Measurements from ENCODE around the gene HIVEP2. TPM values are rescaled to one million over a fixed set of nuclear protein-coding genes. Genes with fewer than 3 reads are reported as not detected.

Gene HIVEP2
- total RNA-seq, 1 experiment from 2014 or later: 4.2 TPM

GRCh38 chr6:142771162-142771561 lies 173.8 kb downstream of the HIVEP2 start:
- Histone ChIP-seq H2BK20ac (ENCODE audit: low read depth, low read length, poor library complexity, severe bottlenecking) (no peak overlapping the region), H3K14ac (ENCODE audit: insufficient read depth, low read length) (no peak overlapping the region), H3K18ac (ENCODE audit: insufficient read length, low read depth, low read length) (no peak overlapping the region), H3K9me3 (ENCODE audit: control insufficient read depth, low read depth, low read length) (no peaks in the 10 kb centered on the region), H3K79me1 (ENCODE audit: insufficient read depth, low read depth, low read length, poor library complexity, severe bottlenecking) (no peaks in the 10 kb centered on the region), H3K4me2 (ENCODE audit: insufficient read depth, insufficient read length, low read length) (no peak overlapping the region), H3K23me2 (ENCODE audit: insufficient read length, low read depth, low read length, poor library complexity, severe bottlenecking) (no peaks in the 10 kb centered on the region), H3K23ac (ENCODE audit: insufficient read length, low read depth, low read length) (no peak overlapping the region), H3K27me3 (ENCODE audit: insufficient read depth, low read length) (no peaks in the 10 kb centered on the region), H4K8ac (replicated peaks; ENCODE audit: insufficient read length, low read depth, low read length) (no peak overlapping the region), H3K4ac (ENCODE audit: low read depth, low read length) (no peak overlapping the region), H2AFZ (ENCODE audit: low read length) (no peak overlapping the region), H2BK5ac (ENCODE audit: insufficient read length, low read length) (no peak overlapping the region), H2BK120ac (ENCODE audit: low read depth, low read length, poor library complexity, severe bottlenecking) (no peak overlapping the region), H3K4me1 (ENCODE audit: insufficient read depth, low read length) (no peaks in the 10 kb centered on the region), H4K5ac (ENCODE audit: insufficient read length, low read depth, low read length) (no peak overlapping the region), H3T11ph (ENCODE audit: low read length) (no peak overlapping the region), H3K9ac (ENCODE audit: extremely low read depth, insufficient read length, low read length) (no peak overlapping the region), H4K20me1 (ENCODE audit: control insufficient read depth, insufficient read depth, insufficient read length) (no peaks in the 10 kb centered on the region), H2AK5ac (ENCODE audit: insufficient read length, low read length) (no peak overlapping the region), H4K91ac (ENCODE audit: insufficient read length, low read depth, low read length) (no peak overlapping the region), H3K27ac (ENCODE audit: insufficient read length, low read depth, low read length) (no peak overlapping the region), H2BK12ac (ENCODE audit: insufficient read length, low read depth, low read length) (no peak overlapping the region), H2BK15ac (ENCODE audit: low read depth, low read length) (no peak overlapping the region), H3K56ac (ENCODE audit: insufficient read length, low read depth, low read length) (no peak overlapping the region), H3K79me2 (ENCODE audit: insufficient read depth, low read length) (no peaks in the 10 kb centered on the region)
- no peak for DNase-seq
- no peak for TF ChIP-seq CTCF (conservative IDR thresholded peaks at IDR 0.05)
- no peaks in the 10 kb centered on the region for H3K27me3 Mint-ChIP-seq (ENCODE audit: low read depth)
- WGBS (ENCODE audit: extremely low coverage, insufficient read length, low lambda C conversion rate): no CpG with 5 or more reads among the region's 12 CpGs
- H3K36me3 Mint-ChIP-seq (ENCODE audit: insufficient read depth in 1 of 3, low read depth in 3 of 3): peaks cover 6 to 42% (median 26%) of the 10 kb centered on the region in 3 experiments; a peak in 4 of 7 replicates
- no peaks in the 10 kb centered on the region for H3K4me1 Mint-ChIP-seq
- no peak overlapping the region for H3K4me3 Mint-ChIP-seq
- H3K27ac Mint-ChIP-seq: 0 out of 7 replicates have a peak overlapping the region, but pooled peaks of 1 of the 3 experiments have one; percentile 44
- no peaks in the 10 kb centered on the region; a peak in 1 of 5 replicates for H3K9me3 Mint-ChIP-seq
